H54 (cell line): ENCODE results near the gene MBIP.

Source experiments
- DNase-seq: peaks from one replicate; pipeline ENCODE4 v3.0.0; 2011; ENCODE audit warnings: low spot score, mixed read lengths; ENCODE audit not compliant: insufficient read length
- FAIRE-seq: peaks from 3 replicates; lab custom pipeline; 2011; peaks lifted over from hg19 to GRCh38; lab: Jason Lieb, UNC
- POLR2A ChIP-seq: IDR thresholded peaks from 2 replicates; pipeline ENCODE4 v1.6.1; 2011; ENCODE audit warnings: low read depth, mild to moderate bottlenecking, low read length

Gene MBIP

GRCh38 chr14:36268121-36268520 is 52.3 kb downstream of the MBIP start:
- no peak for DNase-seq

GRCh38 chr14:36264595-36264994 is 55.8 kb downstream of the MBIP start:
- DNase-seq (no peak), FAIRE-seq (no peak)
- TF ChIP-seq POLR2A = no peak

More at GRCh38 chr14:36268121-36268520, 52.3 kb downstream of the MBIP start:
- no peak for FAIRE-seq
- no peak for TF ChIP-seq POLR2A

GRCh38 chr14:36264107-36264506 is 56.3 kb downstream of the MBIP start:
- DNase-seq (no peak), FAIRE-seq (no peak)
- no peak for TF ChIP-seq POLR2A

- DNase-seq = no peak
- TF ChIP-seq POLR2A = no peak
- FAIRE-seq = no peak
Measured at GRCh38 chr14:36260970-36261640, 59.3 kb downstream of the MBIP start.

GRCh38 chr14:36258241-36258640 is 62.2 kb downstream of the MBIP start:
- no peak for FAIRE-seq
- TF ChIP-seq POLR2A = no peak
- no peak for DNase-seq

GRCh38 chr14:36256126-36256801 is 64.2 kb downstream of the MBIP start:
- FAIRE-seq (no peak), DNase-seq (no peak)
- TF ChIP-seq POLR2A = no peak

- FAIRE-seq (no peak), DNase-seq (no peak)
- TF ChIP-seq POLR2A = no peak
Measured at GRCh38 chr14:36254020-36254624, 66.3 kb downstream of the MBIP start.
